MCF 10A (cell line): ENCODE data around the gene PARD6A. TPM values are rescaled to one million over a fixed set of nuclear protein-coding genes. Genes with fewer than 3 reads are reported as not detected.

Source experiments
- BruUV-seq: library from RNA; stranded (reverse); fragments of 400-500 nt; replicated peaks from 2 replicates; lab custom pipeline; 2021; lab: Mats Ljungman, UMichigan
- CTCF ChIA-PET: fragments of 300-600 bp; sonication (Branson Sonifier 250); formaldehyde crosslinking; extraction: SDS; loops from one replicate; lab custom pipeline; 2021; ENCODE audit warnings: antibody characterized with exemption, inconsistent platforms; lab: Yijun Ruan, JAX
- POLR2A ChIA-PET: fragments of 300-600, 350-650 bp; sonication (Branson Sonifier 250); formaldehyde crosslinking; extraction: SDS; loops from one replicate; lab custom pipeline; 2020; ENCODE audit warnings: antibody characterized with exemption, inconsistent platforms; lab: Yijun Ruan, JAX
- DNase-seq: peaks from one replicate; pipeline ENCODE4 v3.0.0-alpha.2; 2018; ENCODE audit not compliant: unreplicated experiment
- H3K27ac Mint-ChIP-seq: one replicate; pipeline ENCODE4 v1.8.0; 2022; ENCODE audit warnings: mild to moderate bottlenecking, low read depth, mixed read lengths; ENCODE audit not compliant: unreplicated experiment
- H3K27me3 Mint-ChIP-seq: one replicate; pipeline ENCODE4 v1.8.0; 2022; ENCODE audit warnings: mixed read lengths; ENCODE audit not compliant: insufficient read depth, unreplicated experiment
- H3K36me3 Mint-ChIP-seq: one replicate; pipeline ENCODE4 v1.8.0; 2022; ENCODE audit warnings: mild to moderate bottlenecking, moderate library complexity, mixed read lengths; ENCODE audit not compliant: insufficient read depth, unreplicated experiment
- H3K4me1 Mint-ChIP-seq: one replicate; pipeline ENCODE4 v1.8.0; 2022; ENCODE audit warnings: mixed read lengths; ENCODE audit not compliant: insufficient read depth, unreplicated experiment
- H3K4me3 Mint-ChIP-seq: one replicate; pipeline ENCODE4 v1.8.0; 2022; ENCODE audit warnings: mild to moderate bottlenecking, moderate library complexity, mixed read lengths; ENCODE audit not compliant: unreplicated experiment
- H3K9me3 Mint-ChIP-seq: one replicate; pipeline ENCODE4 v1.8.0; 2022; ENCODE audit warnings: mixed read lengths; ENCODE audit not compliant: unreplicated experiment
- CTCF ChIP-seq: fragments of 200-600 bp; IDR thresholded peaks from one replicate; pipeline ENCODE4 v1.8.0; 2022; ENCODE audit warnings: antibody characterized with exemption, mild to moderate bottlenecking; ENCODE audit not compliant: unreplicated experiment
- intact Hi-C: fragments of 100-400 bp; cut with micrococcal nuclease; formaldehyde crosslinking; loops from 2 replicates; pipeline ENCODE4 v1.14.1; 2022
- total RNA-seq: library from RNA; stranded (reverse); gene quantifications from 2 replicates; pipeline ENCODE4 v1.2.3, GENCODE V29; 2022

The PARD6A gene
- total RNA-seq, 1 experiment from 2014 or later, result 4.5 TPM

GRCh38 chr16:67652578-67653127, 8.1 kb upstream of the PARD6A start:
- no peak for DNase-seq
- no TSS peak for BruUV-seq
- ChIA-PET CTCF (interaction anchor here (0.6 to 1.0 kb wide), 4 partner anchors 58 to 205 kb away, joined by 3 read pairs; no protein-coding TSS in a partner anchor), POLR2A (interaction anchor here (0.9 kb wide), 1 partner anchor 55 kb away, joined by 3 read pairs; no protein-coding TSS in a partner anchor)
- no peak for TF ChIP-seq CTCF
- Mint-ChIP-seq H3K27ac (no peak overlapping the region), H3K27me3 (peaks cover 26% of the 10 kb centered on the region), H3K36me3 (peaks cover 6% of the 10 kb centered on the region), H3K4me3 (peak overlapping the region; percentile 46), H3K9me3 (no peaks in the 10 kb centered on the region), H3K4me1 (no peaks in the 10 kb centered on the region)
- intact Hi-C loops, result no loop called here

- Mint-ChIP-seq H3K4me3 (peak overlapping the region; percentile 26), H3K27ac (no peak overlapping the region), H3K4me1 (no peaks in the 10 kb centered on the region), H3K36me3 (peaks cover 6% of the 10 kb centered on the region), H3K9me3 (no peaks in the 10 kb centered on the region), H3K27me3 (peaks cover 26% of the 10 kb centered on the region)
- no peak for DNase-seq
- ChIA-PET POLR2A (no interaction called here), CTCF (interaction anchor here (0.6 kb wide), 1 partner anchor 132 kb away, joined by 3 read pairs; no protein-coding TSS in a partner anchor)
- BruUV-seq, result no TSS peak
- intact Hi-C loops, result no loop called here
- TF ChIP-seq CTCF, result peak; percentile 11
Measured at GRCh38 chr16:67653128-67653788, 7.5 kb upstream of the PARD6A start.

- Mint-ChIP-seq H3K4me3 (peak overlapping the region; percentile 26), H3K27ac (no peak overlapping the region), H3K4me1 (peaks cover under 1% of the 10 kb centered on the region), H3K9me3 (no peaks in the 10 kb centered on the region), H3K27me3 (peaks cover 26% of the 10 kb centered on the region), H3K36me3 (peaks cover 6% of the 10 kb centered on the region)
- no peak for DNase-seq
- no peak for TF ChIP-seq CTCF
- no TSS peak for BruUV-seq
- ChIA-PET CTCF (no interaction called here), POLR2A (no interaction called here)
- intact Hi-C loops, result no loop called here
Measured at GRCh38 chr16:67653789-67654402, 6.9 kb upstream of the PARD6A start.

- H3K9me3 Mint-ChIP-seq, result no peaks in the 10 kb centered on the region
- POLR2A ChIA-PET, result interaction anchor here (0.7 kb wide), 1 partner anchor 15 kb away, joined by 3 read pairs; no protein-coding TSS in a partner anchor
- no peak overlapping the region for H3K4me3 Mint-ChIP-seq
- no peak for TF ChIP-seq CTCF
- peaks cover 26% of the 10 kb centered on the region for H3K27me3 Mint-ChIP-seq
- intact Hi-C loops, result no loop called here
- H3K36me3 Mint-ChIP-seq, result peaks cover 6% of the 10 kb centered on the region
- CTCF ChIA-PET, result no interaction called here
- peaks cover 6% of the 10 kb centered on the region for H3K4me1 Mint-ChIP-seq
- no TSS peak for BruUV-seq
- no peak for DNase-seq
- H3K27ac Mint-ChIP-seq, result no peak overlapping the region
Measured at GRCh38 chr16:67654403-67654911, 6.3 kb upstream of the PARD6A start.
